GM18505 (cell line): ENCODE results near the gene LARP1.
"Not testable (repeated sequence)": the region's sequence is repeated elsewhere in the genome, so short reads cannot be mapped to it uniquely, and the experiment has no call there.

Experiments used
- ATAC-seq: cut with Tn5 transposase; IDR thresholded peaks from one replicate; pipeline ENCODE4 v1.9.1; 2021; ENCODE audit not compliant: unreplicated experiment
- POLR2A ChIP-seq: IDR thresholded peaks from 4 replicates; pipeline ENCODE4 v1.6.1; 2011; ENCODE audit warnings: borderline replicate concordance; ENCODE audit not compliant: insufficient read depth, insufficient read length; ENCODE audit errors: extremely low read depth

LARP1 gene

DNA sequence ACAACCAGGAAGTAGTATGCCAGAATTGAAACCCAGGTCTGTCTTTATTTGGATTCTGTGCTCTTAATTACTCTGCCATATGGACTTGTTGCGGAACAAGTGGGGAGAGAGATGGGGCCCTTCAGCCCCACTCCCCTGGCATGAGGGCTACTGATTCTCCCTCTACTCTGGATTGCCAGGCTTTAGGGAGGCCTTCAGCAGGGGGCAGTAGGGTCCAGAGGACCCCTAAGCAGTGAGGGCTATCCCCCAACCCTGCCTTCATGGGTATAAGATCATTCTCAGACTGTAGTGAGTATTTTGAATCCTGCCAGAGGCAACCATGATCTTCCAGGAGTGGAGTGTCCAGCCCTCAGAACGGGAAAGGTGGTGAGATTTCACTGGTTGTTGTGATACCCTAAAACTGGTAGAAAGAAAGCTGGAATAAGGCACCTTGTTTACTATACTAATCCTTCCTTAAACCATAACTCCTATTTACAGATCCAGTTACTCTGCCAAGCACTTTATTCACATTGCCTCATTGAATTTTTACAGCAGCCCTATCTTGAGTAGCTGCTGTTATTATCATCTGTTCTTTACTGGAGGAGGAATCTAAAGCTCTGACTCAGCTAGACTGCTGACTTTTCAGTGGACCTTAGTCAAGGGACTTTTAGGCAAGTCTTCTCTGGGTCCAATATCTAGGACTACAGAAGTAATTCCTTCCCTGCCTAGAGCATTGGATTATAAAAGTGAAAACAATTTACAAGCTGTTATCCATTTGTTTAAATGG, 31.3 kb upstream of the LARP1 start:
- TF ChIP-seq POLR2A, result no peak
- ATAC-seq, result no peak

DNA sequence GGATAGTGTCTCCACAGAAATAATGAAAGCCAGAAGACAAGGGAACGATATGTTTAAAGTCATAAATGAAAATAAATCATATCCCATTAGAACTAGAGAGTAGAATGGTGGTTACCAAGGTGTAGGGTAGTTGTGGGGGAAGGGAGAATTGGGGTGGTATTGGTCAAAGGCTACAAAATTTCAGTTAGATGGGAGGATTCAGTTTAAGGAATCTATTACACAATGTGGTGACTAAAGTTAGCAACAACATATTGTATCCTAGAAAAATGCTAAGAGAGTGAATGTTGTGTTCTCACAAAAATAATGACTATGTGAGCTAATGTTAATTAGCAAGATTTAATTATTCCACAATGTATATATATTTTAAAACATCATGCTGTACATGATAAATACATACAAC, 27.8 kb upstream of the LARP1 start:
- TF ChIP-seq POLR2A, result no peak
- no peak for ATAC-seq

DNA sequence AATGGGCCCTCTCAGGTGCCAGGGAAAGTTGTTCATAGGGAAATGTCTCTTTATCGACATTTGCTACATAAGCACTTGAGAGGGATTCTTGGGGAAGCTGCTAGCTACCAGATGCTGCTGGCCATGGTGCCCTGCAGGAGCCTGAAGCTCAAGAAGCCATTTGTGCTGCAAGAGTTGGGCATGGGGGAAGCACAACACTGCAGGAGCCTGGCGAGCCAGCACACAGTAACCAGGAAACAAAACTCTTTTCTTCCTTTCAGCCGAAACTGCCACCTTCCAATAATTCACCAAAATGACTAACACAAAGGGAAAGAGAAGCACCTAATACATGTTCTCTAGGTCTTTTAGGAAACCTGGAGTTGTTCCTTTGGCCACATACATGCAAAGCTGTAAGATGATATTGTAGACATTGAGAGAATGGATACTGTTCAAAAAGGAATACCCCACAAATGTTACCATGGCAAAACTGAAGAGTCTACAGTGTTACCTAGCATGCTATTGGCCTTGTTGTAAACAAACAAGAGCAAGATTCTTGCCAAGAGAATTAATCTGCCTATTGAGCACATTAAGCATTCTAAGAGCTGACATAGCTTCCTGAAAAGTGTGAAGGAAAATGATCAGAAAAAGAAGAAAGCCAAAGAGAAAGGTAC, 26.1 kb upstream of the LARP1 start:
- no peak for ATAC-seq
- TF ChIP-seq POLR2A, result no peak

DNA sequence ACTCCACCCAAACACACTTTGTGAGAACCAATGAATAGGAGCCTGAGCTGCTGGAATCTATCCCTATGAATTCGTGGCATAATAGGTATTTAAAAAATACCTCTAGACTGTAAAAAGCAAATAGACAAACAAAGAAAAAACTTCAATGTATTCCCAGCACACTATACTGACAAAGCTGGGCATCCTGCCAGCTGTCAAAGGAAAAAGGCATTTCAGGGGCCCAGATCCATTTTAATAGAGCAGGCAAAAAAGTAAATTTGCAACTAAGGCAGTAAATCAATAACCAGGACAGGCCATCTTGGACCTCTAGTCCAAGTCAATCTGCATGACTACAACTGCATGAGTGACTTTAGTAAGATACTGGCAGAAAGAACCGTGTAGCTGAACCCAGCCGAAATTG, 25.6 kb upstream of the LARP1 start:
- no peak for TF ChIP-seq POLR2A
- ATAC-seq, result no peak

DNA sequence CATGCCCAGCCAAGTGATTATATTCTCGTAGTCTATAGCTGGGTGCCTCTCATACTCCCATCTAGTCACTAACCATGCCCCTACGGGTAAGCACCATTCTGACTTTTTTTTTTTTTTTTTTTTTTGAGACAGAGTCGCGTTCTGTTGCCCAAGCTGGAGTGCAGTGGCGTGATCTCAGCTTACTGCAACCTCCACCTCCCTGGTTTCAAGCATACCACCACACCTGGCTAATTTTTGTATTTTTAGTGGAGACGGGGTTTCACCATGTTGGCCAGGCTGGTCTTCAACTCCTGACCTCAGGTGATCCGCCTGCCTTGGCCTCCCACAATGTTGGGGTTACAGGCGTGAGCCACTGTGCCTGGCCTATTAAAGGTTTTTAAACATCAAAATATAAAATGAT, 24.4 kb upstream of the LARP1 start:
- ATAC-seq, result not testable (repeated sequence)

DNA sequence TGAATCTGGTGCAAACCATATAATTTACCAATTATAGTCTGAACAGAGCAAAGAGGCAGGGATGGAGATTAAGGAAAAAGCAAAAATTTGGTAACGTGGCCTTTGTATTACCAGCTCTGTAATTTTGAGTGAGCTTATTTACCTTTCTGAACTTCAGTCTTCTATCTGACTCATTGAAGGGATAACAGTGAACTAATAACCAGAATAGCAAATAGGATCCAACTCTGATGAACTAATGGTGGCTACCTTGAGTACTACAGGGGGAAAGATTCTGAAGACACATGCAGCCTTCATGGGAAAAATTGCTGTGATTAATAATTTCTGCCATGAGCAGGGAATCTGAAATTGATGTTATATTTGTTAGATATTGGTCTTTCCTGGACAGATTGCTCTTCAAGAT, 23.0 kb upstream of the LARP1 start:
- no peak for ATAC-seq
- TF ChIP-seq POLR2A, result no peak

DNA sequence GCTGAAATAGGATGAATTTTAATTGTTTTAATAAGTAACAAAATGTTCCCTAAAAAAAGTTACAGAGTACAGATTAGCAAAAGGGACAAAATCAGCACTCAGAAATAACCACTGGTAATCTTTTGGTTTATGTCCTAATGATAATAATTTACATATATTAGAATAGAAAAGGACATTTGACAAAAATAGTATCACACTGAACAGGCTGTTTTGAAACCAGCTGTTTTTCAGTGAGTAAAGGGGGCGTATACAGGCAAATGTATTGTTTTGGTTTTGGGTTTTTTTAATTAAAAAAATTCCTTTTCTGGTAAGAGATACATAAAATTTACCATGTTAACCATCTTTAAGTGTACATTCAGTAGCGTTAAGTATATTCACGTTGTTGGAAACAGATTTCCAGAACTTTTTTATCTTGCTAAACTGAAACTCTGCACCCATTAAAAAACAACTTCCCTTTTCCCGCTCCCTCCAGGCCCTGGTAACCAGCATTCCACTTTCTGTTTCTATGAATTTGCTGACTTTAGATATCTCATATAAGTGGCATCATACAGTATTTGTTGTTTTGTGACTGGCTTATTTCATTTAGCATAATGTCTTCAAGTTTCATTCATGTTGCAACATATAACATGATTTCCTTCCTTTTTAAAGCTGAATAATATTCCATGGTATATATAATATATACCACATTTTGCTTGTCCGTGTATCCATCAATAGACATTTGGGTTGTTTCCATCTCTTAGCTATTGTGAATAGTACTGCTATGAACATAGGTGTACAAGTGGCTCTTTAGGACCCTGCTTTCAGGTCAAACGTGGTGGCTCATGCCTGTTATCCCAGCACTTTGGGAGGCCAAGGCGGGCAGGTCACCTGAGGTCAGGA, 20.6 kb upstream of the LARP1 start:
- TF ChIP-seq POLR2A, result no peak

DNA sequence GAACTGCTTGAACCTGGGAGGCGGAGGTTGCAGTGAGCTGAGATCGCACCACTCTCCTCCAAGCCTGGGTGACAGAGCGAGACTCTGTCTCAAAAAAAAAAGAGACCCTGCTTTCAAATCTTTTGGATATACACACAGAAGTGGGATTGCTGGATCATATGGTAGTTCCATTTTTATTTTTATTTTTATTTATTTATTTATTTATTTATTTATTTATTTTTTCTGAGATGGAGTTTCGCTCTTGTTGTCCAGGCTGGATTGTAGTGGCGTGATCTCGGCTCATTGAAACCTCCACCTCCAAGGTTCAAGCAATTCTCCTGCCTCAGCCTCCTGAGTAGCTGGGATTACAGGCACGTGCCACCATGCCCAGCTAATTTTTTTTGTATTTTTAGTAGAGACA, 19.8 kb upstream of the LARP1 start:
- ATAC-seq, result not testable (repeated sequence)

More for the DNA sequence above, 20.6 kb upstream of the LARP1 start:
- no peak for ATAC-seq

DNA sequence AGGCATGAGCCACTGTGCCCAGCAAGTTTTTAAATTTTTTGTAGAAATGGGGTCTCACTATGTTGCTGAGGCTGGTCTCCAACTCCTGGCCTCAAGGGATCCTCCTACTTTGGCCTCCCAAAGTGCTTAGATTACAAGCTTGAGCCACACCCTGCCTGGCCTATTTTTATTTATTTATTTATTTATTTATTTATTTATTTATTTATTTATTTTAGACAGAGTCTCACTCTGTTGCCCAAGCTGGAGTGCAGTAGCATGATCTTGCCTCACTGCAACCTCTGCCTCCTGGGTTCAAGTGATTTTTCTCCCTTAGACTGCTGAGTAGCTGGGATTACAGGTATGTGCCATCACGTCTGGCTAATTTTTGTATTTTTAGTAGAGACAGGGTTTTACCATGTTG, 18.8 kb upstream of the LARP1 start:
- not testable (repeated sequence) for ATAC-seq

DNA sequence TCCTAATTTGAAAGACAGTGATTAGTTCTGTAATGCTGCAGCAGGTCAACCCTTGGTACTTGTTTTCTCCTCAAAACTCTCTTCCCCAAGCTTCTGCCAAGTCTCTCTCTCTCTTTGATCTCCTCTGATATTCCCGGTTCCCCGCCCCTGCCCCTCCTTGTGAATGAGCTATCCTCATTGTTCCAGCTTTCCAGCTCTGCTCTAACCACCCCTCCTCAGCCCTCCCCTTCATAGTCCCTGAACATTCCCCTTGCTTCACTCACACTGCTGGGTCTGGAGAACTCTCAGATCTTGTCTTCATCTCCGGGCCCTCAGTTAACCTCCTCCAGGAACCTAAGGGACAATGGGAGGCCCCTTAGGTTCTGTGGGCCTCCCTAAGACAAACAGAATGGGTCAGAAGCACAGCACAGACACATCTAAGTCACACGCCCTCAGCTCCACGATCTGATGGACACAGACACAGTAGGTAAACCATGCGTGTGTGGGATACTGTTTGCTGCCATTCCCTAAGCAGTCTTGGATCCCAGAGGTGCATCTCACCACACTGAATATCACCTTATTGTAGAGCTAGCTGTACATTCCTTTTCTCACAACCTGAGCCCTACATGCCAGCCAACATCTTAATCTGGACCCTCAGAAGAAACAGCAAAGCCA, 17.4 kb upstream of the LARP1 start:
- no peak for TF ChIP-seq POLR2A
- no peak for ATAC-seq

DNA sequence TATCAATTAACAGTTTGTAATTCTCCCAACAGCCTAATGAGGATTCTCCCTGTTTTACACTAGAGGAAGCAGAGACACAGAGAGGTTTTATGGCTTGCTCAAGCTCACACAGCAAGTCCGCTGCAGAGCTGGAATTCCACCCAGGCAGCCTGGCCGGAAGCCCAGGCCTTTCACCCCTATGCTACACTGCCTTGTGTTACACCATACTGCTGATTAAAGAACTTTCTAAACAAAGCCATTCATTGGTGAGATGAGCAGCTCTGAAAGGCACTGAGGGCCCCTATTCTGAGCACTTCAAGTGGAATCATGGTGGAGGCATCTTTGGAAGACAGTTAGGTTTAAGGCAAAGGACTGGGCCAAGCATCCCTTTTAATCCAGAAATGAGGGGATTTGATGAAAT, 14.7 kb upstream of the LARP1 start:
- no peak for ATAC-seq

DNA sequence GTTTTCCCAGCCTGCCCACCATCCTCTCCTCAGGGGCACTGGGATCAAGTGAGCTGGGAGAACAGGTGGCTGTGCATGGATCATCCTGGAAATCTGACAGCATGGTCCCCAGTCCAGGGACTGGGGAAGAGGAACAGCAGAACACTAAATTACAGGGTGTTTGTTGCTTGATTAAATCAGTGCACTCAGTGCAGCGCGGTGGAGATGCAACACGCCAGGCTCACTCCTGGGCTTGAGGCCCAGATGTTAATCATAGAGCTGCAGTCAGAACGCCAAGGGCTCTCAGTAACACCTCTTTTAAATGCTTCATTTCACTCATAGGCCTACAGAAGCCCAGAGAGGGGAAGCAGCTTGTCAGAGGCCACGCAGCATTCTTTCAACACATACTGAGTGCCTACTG, 14.2 kb upstream of the LARP1 start:
- no peak for ATAC-seq
- no peak for TF ChIP-seq POLR2A

More for the DNA sequence above, 14.7 kb upstream of the LARP1 start:
- no peak for TF ChIP-seq POLR2A

DNA sequence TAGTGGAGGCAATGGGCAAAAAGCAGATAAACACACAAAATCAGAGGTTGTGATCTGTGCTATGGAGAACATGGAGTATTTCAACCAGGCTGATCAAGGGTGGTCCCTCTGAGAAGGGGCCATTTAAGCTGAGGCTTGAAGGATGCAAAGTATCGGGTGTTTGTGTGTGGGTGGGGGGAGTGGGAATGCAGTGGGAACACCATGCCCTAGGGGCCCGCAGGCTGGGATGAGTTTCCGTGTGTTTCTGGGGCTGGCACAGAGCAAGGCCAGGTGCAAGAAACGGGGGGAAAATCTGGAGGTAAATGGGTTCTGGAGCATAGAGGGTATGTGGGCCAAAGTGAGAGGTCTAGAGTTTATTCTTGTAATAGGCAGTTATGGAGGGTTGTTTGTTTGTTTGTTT, 13.8 kb upstream of the LARP1 start:
- TF ChIP-seq POLR2A, result no peak
- ATAC-seq, result no peak
